Testis (tissue), 2 donors: ENCODE results near the gene ZNF280A.
"Not testable (repeated sequence)": the region's sequence is repeated elsewhere in the genome, so short reads cannot be mapped to it uniquely, and the experiment has no call there.

ENCODE experiments used
- POLR2A ChIP-seq: fragments of 450-650 bp; IDR thresholded peaks from one replicate; pipeline ENCODE4 v1.6.1; 2017; ENCODE audit warnings: antibody characterized with exemption, mild to moderate bottlenecking, moderate library complexity
- TF ChIP-seq, protein P1 (sequence below), 3 experiments: fragments of 450-650 bp in 2 of 3; fragments of 200-600 bp in 1 of 3; sonication (generic) in 1 of 3; IDR thresholded peaks; one replicate each; pipeline ENCODE4 v1.5.1; 2016 to 2019; ENCODE audit warnings: antibody characterized with exemption in 3 of 3, mild to moderate bottlenecking in 2 of 3, moderate library complexity in 1 of 3

DNA sequence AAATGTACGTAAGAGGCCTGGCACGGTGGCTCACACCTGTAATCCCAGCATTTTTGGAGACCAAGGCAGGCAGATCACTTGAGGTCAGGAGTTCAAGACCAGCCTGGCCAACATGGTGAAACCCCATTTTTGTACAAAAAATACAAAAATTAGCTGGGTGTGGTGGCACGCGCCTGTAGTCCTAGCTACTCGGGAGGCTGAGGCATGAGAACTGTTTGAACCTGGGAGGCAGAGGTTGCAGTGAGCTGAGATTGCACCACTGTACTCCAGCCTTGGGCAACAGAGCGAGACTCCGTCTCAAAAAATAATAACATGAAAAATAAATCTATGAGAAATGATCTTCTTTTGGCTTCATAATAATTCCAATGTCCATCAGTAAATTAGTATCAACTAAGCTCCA, 9.2 kb downstream of the ZNF280A start:
- TF ChIP-seq, protein P1, sequence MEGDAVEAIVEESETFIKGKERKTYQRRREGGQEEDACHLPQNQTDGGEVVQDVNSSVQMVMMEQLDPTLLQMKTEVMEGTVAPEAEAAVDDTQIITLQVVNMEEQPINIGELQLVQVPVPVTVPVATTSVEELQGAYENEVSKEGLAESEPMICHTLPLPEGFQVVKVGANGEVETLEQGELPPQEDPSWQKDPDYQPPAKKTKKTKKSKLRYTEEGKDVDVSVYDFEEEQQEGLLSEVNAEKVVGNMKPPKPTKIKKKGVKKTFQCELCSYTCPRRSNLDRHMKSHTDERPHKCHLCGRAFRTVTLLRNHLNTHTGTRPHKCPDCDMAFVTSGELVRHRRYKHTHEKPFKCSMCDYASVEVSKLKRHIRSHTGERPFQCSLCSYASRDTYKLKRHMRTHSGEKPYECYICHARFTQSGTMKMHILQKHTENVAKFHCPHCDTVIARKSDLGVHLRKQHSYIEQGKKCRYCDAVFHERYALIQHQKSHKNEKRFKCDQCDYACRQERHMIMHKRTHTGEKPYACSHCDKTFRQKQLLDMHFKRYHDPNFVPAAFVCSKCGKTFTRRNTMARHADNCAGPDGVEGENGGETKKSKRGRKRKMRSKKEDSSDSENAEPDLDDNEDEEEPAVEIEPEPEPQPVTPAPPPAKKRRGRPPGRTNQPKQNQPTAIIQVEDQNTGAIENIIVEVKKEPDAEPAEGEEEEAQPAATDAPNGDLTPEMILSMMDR (IDR thresholded peaks at IDR 0.05), result not testable (repeated sequence)
- TF ChIP-seq POLR2A, result not testable (repeated sequence)
